DOHH2 (cell line): ENCODE data around the gene TRPV4.

Experiments used
- H3F3A ChIP-seq: fragments of 200-600 bp; sonication (generic), shearing (Covaris generic); 2 replicates; pipeline ENCODE4 v1.6.0; 2016; ENCODE audit warnings: antibody characterized with exemption, mild to moderate bottlenecking; ENCODE audit not compliant: control insufficient read depth, insufficient read depth
- H3K27ac ChIP-seq: fragments of 200-600 bp; sonication (generic); 2 replicates; pipeline ENCODE4 v1.5.1; 2014; ENCODE audit warnings: low read depth, mild to moderate bottlenecking, low read length, moderate library complexity
- H3K27me3 ChIP-seq: fragments of 200-600 bp; sonication (generic); 2 replicates; pipeline ENCODE4 v1.6.1; 2014; ENCODE audit warnings: mild to moderate bottlenecking, low read length, mixed read lengths; ENCODE audit not compliant: control insufficient read depth
- H3K36me3 ChIP-seq: fragments of 200-600 bp; sonication (generic); 2 replicates; pipeline ENCODE4 v1.6.1; 2014; ENCODE audit warnings: mild to moderate bottlenecking, low read length, moderate library complexity, mixed read lengths; ENCODE audit not compliant: control insufficient read depth
- H3K4me1 ChIP-seq: fragments of 200-600 bp; sonication (generic); 2 replicates; pipeline ENCODE4 v1.6.1; 2014; ENCODE audit warnings: mild to moderate bottlenecking, low read length, mixed read lengths; ENCODE audit not compliant: control insufficient read depth
- H3K4me2 ChIP-seq: fragments of 200-600 bp; sonication (generic); 2 replicates; pipeline ENCODE4 v1.6.0; 2014; ENCODE audit warnings: mild to moderate bottlenecking, low read length, moderate library complexity
- H3K4me3 ChIP-seq: fragments of 200-600 bp; sonication (generic); 2 replicates; pipeline ENCODE4 v1.5.1; 2014; ENCODE audit warnings: mild to moderate bottlenecking, low read length, mixed read lengths
- H3K79me2 ChIP-seq: fragments of 200-600 bp; sonication (generic); 2 replicates; pipeline ENCODE4 v1.6.1; 2014; ENCODE audit warnings: mild to moderate bottlenecking, low read length, mixed read lengths; ENCODE audit not compliant: control insufficient read depth
- H3K9me2 ChIP-seq: fragments of 200-600 bp; sonication (generic); replicated peaks from 2 replicates; pipeline ENCODE4 v1.6.1; 2014; ENCODE audit warnings: mild to moderate bottlenecking, low read length, mixed read lengths; ENCODE audit not compliant: control insufficient read depth
- H3K9me3 ChIP-seq: fragments of 200-600 bp; sonication (generic); 2 replicates; pipeline ENCODE4 v1.6.1; 2014; ENCODE audit warnings: antibody characterized with exemption, low read length, mixed read lengths; ENCODE audit not compliant: control insufficient read depth, insufficient read depth
- H4K20me1 ChIP-seq: fragments of 200-600 bp; sonication (generic); 2 replicates; pipeline ENCODE4 v1.6.0; 2014; ENCODE audit warnings: low read depth, mild to moderate bottlenecking, antibody characterized with exemption, low read length, moderate library complexity; ENCODE audit not compliant: control insufficient read depth, insufficient read depth
- EZH2phosphoT487 ChIP-seq: fragments of 200-600 bp; sonication (generic); IDR thresholded peaks from 2 replicates; pipeline ENCODE4 v1.6.1; 2017; ENCODE audit warnings: borderline replicate concordance, mild to moderate bottlenecking, antibody characterized with exemption, low read length, moderate library complexity, mixed read lengths
- TF ChIP-seq, protein P1 (sequence below): fragments of 200-600 bp; sonication (generic); IDR thresholded peaks from one replicate; pipeline ENCODE4 v1.5.1; 2014; ENCODE audit warnings: antibody characterized with exemption, mild to moderate bottlenecking, low read depth, low read length; ENCODE audit not compliant: poor library complexity, severe bottlenecking

The TRPV4 gene

DNA sequence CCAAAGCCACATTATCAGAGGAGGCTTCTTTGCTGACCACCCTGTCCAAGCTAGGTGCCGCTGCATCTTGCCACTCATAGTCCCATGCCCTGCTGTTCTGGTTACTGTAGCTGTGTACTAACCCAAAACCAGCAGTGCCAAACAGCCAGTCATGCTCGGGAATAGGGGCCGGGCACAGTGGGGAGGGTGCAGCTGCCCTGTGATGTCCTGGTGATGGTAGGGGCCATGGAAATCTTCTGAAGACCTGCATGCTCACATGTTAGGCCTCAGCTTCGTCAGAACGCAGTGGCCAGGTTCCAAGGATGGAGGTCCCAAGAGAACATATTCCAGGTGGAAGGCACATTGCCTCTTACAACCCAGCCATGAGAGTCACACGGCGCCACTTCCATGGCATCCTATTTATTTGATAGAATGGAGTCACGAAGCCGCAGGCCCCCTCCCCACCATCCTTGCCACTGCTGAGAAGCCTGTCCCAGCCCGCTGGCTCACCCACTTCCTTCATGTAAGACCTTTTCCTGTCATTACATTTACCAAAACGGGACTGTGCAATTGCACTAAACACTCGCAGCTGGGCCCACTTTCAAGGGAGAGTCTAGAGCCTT is 71.0 kb downstream of the TRPV4 start:
- no peak overlapping the region for H3K27ac ChIP-seq
- no peaks in the 10 kb centered on the region for H3K36me3 ChIP-seq
- H3K9me2 ChIP-seq: no peaks in the 10 kb centered on the region
- no peaks in the 10 kb centered on the region for H3F3A ChIP-seq
- no peaks in the 10 kb centered on the region for H3K27me3 ChIP-seq
- H4K20me1 ChIP-seq: no peaks in the 10 kb centered on the region
- H3K4me1 ChIP-seq: no peaks in the 10 kb centered on the region
- TF ChIP-seq EZH2phosphoT487: no peak
- TF ChIP-seq, protein P1, sequence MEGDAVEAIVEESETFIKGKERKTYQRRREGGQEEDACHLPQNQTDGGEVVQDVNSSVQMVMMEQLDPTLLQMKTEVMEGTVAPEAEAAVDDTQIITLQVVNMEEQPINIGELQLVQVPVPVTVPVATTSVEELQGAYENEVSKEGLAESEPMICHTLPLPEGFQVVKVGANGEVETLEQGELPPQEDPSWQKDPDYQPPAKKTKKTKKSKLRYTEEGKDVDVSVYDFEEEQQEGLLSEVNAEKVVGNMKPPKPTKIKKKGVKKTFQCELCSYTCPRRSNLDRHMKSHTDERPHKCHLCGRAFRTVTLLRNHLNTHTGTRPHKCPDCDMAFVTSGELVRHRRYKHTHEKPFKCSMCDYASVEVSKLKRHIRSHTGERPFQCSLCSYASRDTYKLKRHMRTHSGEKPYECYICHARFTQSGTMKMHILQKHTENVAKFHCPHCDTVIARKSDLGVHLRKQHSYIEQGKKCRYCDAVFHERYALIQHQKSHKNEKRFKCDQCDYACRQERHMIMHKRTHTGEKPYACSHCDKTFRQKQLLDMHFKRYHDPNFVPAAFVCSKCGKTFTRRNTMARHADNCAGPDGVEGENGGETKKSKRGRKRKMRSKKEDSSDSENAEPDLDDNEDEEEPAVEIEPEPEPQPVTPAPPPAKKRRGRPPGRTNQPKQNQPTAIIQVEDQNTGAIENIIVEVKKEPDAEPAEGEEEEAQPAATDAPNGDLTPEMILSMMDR: no peak
- H3K79me2 ChIP-seq: no peaks in the 10 kb centered on the region
- no peaks in the 10 kb centered on the region for H3K9me3 ChIP-seq
- H3K4me2 ChIP-seq: no peak overlapping the region
- no peak overlapping the region for H3K4me3 ChIP-seq

DNA sequence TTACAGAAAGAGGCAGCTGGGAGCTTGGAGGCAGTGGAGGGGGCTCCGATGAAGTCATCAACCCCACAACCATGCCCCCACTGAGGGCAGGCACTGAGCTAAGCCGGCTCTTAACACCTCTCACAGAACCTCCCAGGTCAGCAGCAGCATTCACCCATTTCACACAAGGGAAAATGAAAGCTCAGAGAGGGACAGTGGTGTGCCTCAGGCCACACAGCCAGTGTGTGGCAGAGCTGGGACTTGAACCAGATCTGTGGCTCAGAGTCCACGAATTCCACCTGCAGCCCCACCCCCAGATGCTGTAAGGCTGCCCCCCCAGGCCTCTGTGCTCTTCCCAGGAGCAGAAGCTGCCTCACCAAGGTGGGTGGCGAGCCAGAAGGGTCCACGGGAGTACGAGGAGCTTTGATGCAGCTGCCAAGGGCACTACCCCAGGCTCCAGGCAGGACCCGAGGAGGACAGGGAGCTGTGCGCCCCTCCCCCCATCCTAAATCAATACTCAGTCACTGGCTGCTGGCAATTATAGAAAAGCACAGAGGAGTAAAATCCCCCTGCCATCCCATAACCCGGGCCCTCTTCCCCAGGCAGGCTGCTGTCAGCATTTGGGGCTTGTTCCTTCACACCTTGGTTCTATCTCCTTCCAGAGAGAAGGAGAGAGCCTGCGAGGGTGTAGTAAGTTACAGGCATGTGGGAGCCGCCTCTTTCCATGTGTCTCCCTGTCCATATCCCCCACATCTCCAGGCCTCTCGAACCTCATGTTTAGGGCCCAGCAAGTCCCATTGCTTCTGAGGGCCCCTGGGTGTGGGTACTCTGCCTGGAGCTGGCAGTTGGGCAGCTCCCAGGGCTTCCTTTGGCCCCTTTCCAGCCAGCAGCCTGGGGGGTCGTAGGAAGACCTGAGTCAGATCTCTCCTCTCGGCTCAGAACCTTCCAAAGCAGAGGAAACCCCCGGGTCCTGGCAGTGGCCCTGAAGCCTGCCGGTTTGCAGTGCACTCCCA is 72.0 kb downstream of the TRPV4 start:
- Histone ChIP-seq H3K27me3 (no peaks in the 10 kb centered on the region), H3K9me3 (peaks cover 4% of the 10 kb centered on the region; the same call in 1 of the 2 replicates), H3K4me3 (no peak overlapping the region), H3K9me2 (no peaks in the 10 kb centered on the region), H3K4me1 (no peaks in the 10 kb centered on the region), H3K79me2 (no peaks in the 10 kb centered on the region), H3K27ac (no peak overlapping the region), H3F3A (no peaks in the 10 kb centered on the region), H3K36me3 (no peaks in the 10 kb centered on the region), H3K4me2 (no peak overlapping the region), H4K20me1 (no peaks in the 10 kb centered on the region)
- TF ChIP-seq EZH2phosphoT487: no peak
- TF ChIP-seq, protein P1: no peak

DNA sequence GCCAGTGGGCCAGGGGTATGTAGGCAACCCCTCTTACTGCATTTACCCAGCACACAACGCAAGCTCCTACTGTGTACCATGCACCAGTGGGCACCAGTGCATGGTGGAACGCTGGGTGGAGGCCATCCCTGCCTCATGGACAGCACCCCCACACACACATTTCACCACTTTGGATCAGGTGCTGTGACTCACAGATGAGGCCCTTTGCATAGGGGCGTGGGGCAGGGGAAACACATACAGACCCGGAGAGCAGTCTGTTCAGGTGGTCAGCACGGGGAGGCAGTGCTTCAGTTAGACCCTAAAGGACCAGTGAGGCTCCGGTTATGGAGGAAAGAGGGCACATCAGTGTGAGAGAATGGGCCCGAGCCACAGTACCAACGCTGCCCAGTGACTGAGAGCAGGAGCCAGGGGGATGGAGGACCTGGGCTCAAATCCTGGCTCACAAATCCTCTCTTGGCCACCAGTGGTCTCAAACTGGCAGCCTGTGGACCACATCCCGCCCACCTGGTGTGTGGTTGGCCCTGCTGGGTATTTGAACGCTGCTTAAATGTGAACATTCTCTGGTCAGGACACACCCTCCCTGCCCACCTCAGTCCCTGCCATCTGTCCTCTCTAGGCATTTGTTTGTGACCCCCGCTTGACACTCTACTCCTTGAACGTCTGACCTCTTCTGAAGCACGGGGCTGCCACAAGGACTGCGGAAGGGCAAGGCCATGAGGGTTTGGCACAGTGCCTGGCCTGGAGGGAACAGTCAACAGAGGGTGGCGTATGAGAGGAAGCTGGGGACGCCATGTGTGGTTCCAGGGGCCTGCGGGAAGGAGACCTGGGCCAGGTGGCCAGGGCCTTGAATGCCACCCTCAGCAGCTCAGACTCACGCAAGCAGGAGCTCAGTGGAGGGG is 72.9 kb downstream of the TRPV4 start:
- Histone ChIP-seq H3K36me3 (no peaks in the 10 kb centered on the region), H3K9me3 (peaks cover 5% of the 10 kb centered on the region; the same call in 1 of the 2 replicates), H3K27me3 (no peaks in the 10 kb centered on the region), H3K79me2 (no peaks in the 10 kb centered on the region), H3F3A (no peaks in the 10 kb centered on the region), H3K4me1 (no peaks in the 10 kb centered on the region), H3K4me3 (no peak overlapping the region), H3K9me2 (no peaks in the 10 kb centered on the region), H4K20me1 (no peaks in the 10 kb centered on the region), H3K27ac (no peak overlapping the region), H3K4me2 (no peak overlapping the region)
- TF ChIP-seq, protein P1: no peak
- TF ChIP-seq EZH2phosphoT487: no peak
